ENCODE results near the gene VSTM2L. TPM values are rescaled to one million over a fixed set of nuclear protein-coding genes. Genes with fewer than 3 reads are reported as not detected.

Gene VSTM2L
- total RNA-seq, 1 donor from 2014 or later: 0.15 TPM

DNA sequence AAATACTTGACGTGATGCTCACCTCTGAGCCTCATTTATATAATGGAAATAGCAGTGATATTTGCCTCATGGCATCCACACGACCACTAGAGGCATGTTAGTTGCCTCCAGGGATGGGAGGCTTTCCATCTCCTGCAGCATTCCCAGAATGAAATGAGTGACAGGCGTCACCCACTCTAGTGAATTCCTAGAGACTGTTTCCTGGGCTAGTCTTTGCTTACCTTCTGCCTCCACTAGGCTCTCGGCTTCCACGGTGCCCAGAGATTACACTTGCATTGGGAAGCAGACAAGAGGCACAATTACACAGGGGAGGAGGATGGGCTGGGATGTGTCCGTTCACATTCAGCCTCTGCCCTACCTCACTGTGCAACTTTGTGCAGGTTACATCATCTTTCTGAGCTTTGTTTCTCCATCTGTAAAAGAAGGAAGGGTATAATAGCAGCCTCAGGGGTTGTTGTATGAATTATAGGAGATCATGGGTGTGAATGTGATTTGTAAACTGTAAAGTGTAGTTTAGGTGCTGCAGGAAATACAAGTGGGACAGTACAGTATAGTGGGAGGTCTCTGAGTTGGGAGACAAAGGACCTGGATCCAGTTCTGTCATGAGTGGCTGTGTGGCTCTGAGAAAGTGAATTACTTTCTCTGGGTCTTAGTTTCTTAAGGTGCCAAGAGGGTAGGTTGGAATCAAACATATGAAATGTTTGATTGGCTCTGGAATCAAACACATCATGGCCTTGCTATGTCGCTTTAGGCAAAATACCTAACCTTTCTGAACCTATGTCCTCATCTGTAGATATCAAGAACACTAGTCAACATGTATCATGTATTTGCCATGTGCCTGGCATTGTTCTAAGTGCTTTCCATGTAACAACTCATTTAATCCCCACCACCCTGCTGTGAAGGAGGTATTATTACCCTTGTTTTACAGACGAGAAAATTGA is 3.6 kb upstream of the VSTM2L start:
- intact Hi-C loops (cut with micrococcal nuclease): loop anchor here (5.0 kb wide), 1 partner anchor 323 kb away; no protein-coding TSS in a partner anchor

GRCh38 chr20:37901240-37901639 is 1.7 kb upstream of the VSTM2L start:
- intact Hi-C loops (cut with micrococcal nuclease): loop anchor here (5.0 kb wide), 1 partner anchor 321 kb away; no protein-coding TSS in a partner anchor

DNA sequence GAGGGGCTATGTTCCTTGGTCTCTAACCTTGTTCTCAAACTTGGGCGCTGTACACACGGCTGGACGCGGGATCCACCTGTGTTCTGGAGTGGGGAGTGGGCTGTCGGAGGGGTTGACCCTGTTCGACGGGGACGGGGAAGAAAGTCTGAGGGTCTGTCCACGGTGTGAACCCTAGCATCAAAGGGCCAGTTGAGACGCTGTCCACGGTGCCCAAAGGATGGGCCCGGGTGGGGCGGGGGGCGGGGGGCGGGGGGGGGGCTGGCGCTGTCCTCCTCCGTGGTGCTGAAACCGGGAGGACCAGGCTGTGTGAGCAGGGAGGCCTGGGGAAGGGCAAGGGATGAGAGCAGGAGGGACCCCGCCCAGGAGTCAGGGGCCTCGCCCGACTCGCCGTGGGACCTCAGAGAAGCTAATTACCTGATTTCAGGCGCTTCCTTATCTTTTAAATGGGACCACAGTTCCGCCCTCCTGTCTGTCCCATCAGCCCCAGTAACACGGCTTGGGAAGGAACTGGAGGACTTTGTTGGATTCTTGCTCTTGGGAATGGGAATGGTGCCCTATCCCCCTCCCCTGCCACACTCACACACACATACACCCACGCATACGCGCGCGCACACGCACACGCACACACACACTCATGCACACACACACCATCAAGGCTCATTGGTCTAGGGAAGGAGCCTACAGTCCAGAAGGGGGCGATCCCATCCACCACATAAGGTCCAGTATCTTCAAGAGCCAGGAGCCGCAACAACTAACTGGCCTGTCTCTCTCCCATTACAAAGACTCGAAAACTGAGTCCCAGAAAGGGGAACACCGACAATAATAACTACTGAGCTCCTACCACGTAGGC is 1.0 kb upstream of the VSTM2L start:
- intact Hi-C loops (cut with micrococcal nuclease): loop anchor here (2.0 to 5.0 kb wide), 2 partner anchors 89 to 320 kb away; no protein-coding TSS in a partner anchor

- intact Hi-C loops (cut with micrococcal nuclease): loop anchor here (2.0 to 5.0 kb wide), 2 partner anchors 87 to 319 kb away; no protein-coding TSS in a partner anchor
Observed at GRCh38 chr20:37903317-37904007, 535 bp downstream of the VSTM2L start.

DNA sequence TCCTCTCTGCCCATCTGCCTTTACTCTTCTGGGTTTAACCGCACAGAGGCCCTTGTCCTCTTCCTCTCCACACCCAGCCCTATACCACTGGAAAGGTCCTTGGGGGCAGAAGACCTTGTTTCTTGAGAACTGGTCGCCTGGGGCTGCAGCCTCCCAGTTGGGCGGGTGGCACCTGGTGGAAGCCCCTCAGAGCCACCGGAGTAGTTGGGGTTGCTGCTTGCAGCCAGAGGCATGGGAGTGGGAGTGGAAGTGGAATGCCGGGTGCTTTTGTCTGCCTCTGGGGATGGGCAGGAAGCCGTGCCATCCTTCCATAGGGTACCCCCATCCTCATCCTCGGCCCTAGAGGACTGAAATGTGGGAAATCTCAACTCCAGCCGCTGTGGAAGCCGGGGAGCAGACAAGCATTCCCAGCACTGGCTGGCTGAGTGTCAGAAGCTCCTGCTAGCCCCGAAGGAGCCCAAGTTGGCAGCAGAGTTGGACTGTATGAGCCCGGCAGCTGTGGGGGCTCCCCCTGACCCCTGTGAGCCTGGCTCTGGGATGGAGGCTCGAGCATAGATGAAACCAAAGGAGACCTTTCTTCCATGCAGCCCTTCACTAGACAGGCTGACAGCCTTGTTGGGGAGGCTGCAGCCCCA is 1.2 kb downstream of the VSTM2L start:
- intact Hi-C loops (cut with micrococcal nuclease): loop anchor here (5.0 kb wide), 1 partner anchor 318 kb away; no protein-coding TSS in a partner anchor

DNA sequence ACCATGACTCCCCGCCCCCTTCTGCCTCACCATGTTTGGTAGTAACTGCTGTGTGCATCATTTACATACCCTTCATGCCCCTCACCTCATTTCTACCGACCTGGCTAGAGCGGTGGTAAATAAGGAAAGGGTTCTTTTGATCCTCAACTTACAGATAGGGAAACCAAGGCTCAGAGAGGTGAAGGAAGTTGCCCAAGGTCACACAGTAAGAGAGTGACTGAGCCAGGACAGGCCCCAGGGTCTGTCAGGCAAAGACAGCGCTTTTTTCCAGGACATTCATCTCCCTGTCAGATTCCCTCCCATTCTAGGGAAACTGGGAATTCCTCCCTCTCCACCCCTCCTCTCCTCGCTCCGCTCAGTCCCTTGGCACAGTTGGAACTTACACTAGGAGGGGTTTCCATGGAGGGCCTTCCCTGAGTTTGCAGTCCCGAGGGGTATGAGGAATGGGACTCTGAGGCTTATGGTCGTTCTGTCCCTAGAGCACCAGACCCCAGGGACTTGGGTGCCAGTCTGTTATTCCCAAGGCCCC is 2.0 kb downstream of the VSTM2L start:
- intact Hi-C loops (cut with micrococcal nuclease): loop anchor here (5.0 kb wide), 1 partner anchor 317 kb away; no protein-coding TSS in a partner anchor

DNA sequence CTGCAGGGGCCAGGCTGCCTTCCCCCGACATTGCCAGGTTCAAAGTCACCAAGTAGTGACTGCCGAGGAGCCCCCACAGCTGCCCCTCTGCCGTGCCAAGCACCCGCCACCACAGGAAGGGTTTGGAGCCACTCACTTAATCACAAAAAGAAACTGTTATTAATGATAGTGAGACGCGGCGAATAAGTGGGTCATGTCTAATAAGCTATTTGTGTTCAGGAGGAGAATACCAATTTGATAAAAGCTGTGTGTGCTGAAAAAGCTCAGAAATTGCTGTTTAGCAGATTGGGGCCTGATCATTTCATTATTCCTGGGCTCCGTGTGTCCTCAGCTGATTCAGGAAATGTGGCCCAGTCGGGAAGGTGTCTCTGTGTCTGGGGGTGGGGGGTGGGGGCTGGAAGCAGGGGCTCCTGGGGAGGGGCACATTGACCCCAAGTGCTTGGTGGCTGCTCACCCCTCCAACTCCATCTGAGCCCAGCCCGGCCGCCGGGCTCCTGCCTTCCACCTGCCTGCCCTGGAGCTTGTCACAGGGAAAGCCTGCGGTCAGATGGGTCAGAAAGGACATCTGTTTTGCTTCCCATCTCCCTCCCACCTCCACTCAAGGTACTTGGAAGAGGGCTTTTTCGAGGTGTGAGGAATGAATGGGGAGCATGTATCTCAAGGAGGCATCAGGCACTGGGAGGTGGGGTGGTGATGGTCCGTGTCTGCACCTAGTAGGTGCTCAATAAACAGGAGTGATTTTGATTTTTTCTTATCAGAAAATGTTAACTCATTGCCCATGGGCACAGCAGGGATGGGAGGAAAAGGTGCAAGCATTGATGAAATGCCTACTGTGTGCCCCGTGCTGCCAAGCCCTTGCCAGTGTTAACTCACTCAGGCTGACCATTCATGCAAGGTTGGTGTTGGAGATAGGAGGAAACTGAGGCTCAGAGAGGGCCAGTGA is 3.0 kb downstream of the VSTM2L start:
- intact Hi-C loops (cut with micrococcal nuclease): no loop called here

DNA sequence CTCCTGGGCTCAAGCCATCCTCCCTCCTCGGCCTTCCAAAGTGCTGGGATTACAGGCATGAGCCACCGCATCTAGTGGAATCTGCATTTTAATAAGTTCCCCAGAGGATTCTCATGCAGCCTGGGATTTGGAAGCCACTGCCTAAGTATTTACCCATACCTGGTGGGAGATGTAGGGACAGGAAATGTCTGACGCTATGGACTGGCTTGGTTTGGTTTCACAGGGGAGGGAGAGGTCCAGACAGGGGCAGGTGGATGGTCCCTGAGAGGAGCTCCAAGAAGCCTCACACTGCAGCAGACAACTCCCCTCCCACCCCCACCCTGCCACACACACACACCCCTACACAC is 4.4 kb downstream of the VSTM2L start:
- intact Hi-C loops (cut with micrococcal nuclease): no loop called here

GRCh38 chr20:37907677-37908401 is 4.9 kb downstream of the VSTM2L start:
- intact Hi-C loops (cut with micrococcal nuclease): no loop called here

GRCh38 chr20:37911261-37911660 is 8.3 kb downstream of the VSTM2L start:
- intact Hi-C loops (cut with micrococcal nuclease): loop anchor here (10.0 kb wide), 1 partner anchor 346 kb away; no protein-coding TSS in a partner anchor

- intact Hi-C loops (cut with micrococcal nuclease): loop anchor here (10.0 kb wide), 1 partner anchor 347 kb away; no protein-coding TSS in a partner anchor
Observed at GRCh38 chr20:37911838-37912281, 8.9 kb downstream of the VSTM2L start.

- intact Hi-C loops (cut with micrococcal nuclease): loop anchor here (10.0 kb wide), 1 partner anchor 348 kb away; no protein-coding TSS in a partner anchor
Observed at GRCh38 chr20:37912874-37913273, 9.9 kb downstream of the VSTM2L start.

DNA sequence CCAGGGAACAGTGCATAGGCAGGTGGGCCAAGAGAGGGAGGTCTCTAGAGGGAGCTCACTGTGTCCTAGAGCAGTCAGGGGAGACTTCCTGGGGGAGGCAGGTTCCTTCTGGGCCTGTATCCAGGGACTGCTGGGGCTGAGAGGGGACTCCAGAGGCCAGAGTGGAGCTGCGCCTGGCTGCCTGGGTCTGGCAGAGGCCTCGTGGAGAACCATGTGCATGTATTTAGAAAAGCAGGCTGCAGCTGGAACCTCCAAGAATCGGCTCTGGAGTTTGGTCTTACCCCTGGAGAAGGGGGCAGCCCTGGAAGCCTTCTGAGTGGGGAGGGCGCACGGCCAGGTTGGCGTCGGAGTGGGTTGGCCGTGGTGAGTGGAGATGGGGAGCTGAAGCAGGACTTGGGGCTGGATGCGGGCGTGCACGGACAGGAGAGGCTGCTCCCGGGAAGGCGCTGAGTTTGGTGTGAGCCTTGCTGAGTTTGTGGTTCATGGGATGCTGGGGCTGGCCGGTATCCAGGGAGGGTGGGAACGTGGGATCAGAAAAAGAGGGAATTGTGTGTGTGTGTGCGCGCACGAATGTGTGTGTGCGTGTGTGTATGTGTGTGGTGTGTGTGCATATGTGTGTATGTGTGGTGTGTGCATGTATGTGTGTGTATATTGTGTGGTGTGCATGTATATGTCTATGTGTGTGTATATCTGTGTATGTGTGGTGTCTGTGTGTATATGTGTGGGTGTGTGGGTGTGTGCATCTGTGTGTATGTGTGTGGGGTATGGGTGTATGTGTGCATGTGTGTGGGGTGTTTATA is 10.8 kb downstream of the VSTM2L start:
- intact Hi-C loops (cut with micrococcal nuclease): loop anchor here (10.0 kb wide), 1 partner anchor 349 kb away; no protein-coding TSS in a partner anchor

- intact Hi-C loops (cut with micrococcal nuclease): loop anchor here (10.0 kb wide), 1 partner anchor 350 kb away; no protein-coding TSS in a partner anchor
Observed at GRCh38 chr20:37914367-37914671, 11.4 kb downstream of the VSTM2L start.

DNA sequence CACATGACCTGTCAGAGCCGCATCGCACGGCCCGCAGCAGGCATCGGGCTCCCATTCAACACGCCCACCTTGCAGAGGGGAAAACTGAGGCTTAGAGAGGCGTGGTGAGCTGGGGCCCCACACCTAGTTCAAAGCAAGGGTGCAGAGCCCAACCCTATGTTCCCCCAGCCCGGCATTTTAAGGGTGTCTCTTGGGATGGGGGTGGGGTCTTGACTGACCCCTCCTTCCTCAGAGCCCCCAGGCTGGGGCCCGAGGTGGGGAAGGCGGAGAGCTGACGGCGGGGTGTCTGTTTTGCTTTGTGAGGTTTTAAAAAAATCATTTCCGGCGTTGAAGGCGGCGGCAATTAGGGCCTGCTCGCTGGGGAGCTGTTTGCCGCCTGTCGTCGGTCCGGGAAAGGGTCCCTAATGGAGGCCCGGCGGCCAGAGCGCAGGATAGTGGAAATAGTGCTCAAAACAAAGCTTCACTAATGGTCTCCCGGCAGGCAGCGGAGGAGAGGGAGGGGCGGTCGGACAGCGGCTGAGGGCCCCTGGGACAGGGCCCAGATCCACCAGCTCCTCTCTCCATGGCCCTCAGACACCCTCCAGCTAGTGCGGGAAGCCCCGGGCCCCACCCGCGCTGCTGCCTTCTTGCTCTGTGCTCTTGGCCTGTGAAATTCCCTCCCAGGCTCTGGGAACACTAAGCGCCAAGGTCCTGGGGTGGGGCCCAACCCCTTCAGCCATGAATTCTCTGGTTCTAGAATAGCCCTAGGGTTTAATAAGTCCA is 11.9 kb downstream of the VSTM2L start:
- intact Hi-C loops (cut with micrococcal nuclease): loop anchor here (10.0 kb wide), 1 partner anchor 350 kb away; no protein-coding TSS in a partner anchor

- intact Hi-C loops (cut with micrococcal nuclease): loop anchor here (10.0 kb wide), 1 partner anchor 351 kb away; no protein-coding TSS in a partner anchor
Observed at GRCh38 chr20:37915434-37915787, 12.5 kb downstream of the VSTM2L start.

Measured in T-helper 1 cell treated with Interleukin-12 subunit alpha and Interleukin-12 subunit beta and Interleukin-4 antibody, amounts not matched to agents 30 ng/mL and 1 ng/mL, for 36 hours (primary cell).